Endothelial cell of umbilical vein (primary cell): ENCODE data around the gene CLDN1.

Experiments
- MYC ChIP-seq: IDR thresholded peaks from one replicate; pipeline ENCODE4 v1.6.1; 2011; ENCODE audit warnings: mild to moderate bottlenecking, low read depth, low read length
- POLR2A ChIP-seq: IDR thresholded peaks from 2 replicates; pipeline ENCODE4 v1.6.1; 2012; ENCODE audit warnings: low read depth, mild to moderate bottlenecking, control low read depth, low read length
- POLR2AphosphoS5 ChIP-seq: IDR thresholded peaks from 2 replicates; pipeline ENCODE4 v1.6.1; 2012; ENCODE audit warnings: low read depth, mild to moderate bottlenecking, control low read depth, low read length, moderate library complexity; ENCODE audit not compliant: insufficient read depth
- TF ChIP-seq, protein P1 (sequence below), 2 donors: IDR thresholded peaks; 1 replicate in 1 of 2; 2 replicates in 1 of 2; pipeline ENCODE4 v1.5.1; 2011; ENCODE audit warnings: low read length in 2 of 2, mild to moderate bottlenecking in 2 of 2, moderate library complexity in 2 of 2, control low read depth in 1 of 2, inconsistent platforms in 1 of 2, low read depth in 1 of 2; ENCODE audit not compliant: insufficient read depth in 1 of 2; ENCODE audit errors: extremely low read depth in 1 of 2

DNA sequence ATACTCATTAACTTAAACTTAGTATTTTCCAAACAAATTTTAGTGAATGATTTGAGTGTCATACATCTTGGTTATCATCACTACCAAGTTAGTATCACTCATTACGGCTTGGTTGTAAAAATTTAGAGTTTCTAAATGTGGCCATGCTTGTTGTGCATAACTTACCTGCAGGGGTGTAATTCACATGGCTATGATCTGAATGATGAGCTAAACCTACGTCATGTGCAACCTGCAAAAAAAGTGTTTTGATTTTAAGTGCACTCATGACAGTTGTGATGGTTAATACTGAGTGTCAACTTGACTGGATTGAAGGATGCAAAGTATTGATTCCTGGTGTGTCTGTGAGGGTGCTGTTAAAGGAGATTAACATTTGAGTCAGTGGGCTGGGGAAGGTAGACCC is 48.1 kb upstream of the CLDN1 start:
- TF ChIP-seq, protein P1, sequence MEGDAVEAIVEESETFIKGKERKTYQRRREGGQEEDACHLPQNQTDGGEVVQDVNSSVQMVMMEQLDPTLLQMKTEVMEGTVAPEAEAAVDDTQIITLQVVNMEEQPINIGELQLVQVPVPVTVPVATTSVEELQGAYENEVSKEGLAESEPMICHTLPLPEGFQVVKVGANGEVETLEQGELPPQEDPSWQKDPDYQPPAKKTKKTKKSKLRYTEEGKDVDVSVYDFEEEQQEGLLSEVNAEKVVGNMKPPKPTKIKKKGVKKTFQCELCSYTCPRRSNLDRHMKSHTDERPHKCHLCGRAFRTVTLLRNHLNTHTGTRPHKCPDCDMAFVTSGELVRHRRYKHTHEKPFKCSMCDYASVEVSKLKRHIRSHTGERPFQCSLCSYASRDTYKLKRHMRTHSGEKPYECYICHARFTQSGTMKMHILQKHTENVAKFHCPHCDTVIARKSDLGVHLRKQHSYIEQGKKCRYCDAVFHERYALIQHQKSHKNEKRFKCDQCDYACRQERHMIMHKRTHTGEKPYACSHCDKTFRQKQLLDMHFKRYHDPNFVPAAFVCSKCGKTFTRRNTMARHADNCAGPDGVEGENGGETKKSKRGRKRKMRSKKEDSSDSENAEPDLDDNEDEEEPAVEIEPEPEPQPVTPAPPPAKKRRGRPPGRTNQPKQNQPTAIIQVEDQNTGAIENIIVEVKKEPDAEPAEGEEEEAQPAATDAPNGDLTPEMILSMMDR (IDR thresholded peaks at IDR 0.05; ENCODE audit: extremely low read depth in 1 of 2, insufficient read depth in 1 of 2, low read depth in 1 of 2, low read length in 2 of 2), result no peak
- TF ChIP-seq POLR2A (no peak), POLR2AphosphoS5 (no peak), MYC (no peak)
